ENCODE results near the gene ANKRD12.
"Not testable (repeated sequence)": the region's sequence is repeated elsewhere in the genome, so short reads cannot be mapped to it uniquely, and the experiment has no call there.

The ANKRD12 gene

GRCh38 chr18:9162663-9163062 is 26.1 kb downstream of the ANKRD12 start:
- 98 to 99% methylated on average over 4 of the region's 4 CpGs for WGBS, 2 experiments
- not testable (repeated sequence) for H3K4me3 ChIP-seq (ENCODE audit: insufficient read depth, low read depth, low read length); H3K27ac ChIP-seq (ENCODE audit: insufficient read depth, low read depth, low read length, poor library complexity, severe bottlenecking); H3K27me3 ChIP-seq (ENCODE audit: control insufficient read depth, insufficient read depth, low read length, poor library complexity, severe bottlenecking); H3K36me3 ChIP-seq (ENCODE audit: control insufficient read depth, insufficient read depth, low read length); H3K9me3 ChIP-seq (ENCODE audit: control insufficient read depth, low read length); H3K4me1 ChIP-seq (ENCODE audit: control insufficient read depth, insufficient read depth, low read length)

GRCh38 chr18:9164149-9164548 is 27.6 kb downstream of the ANKRD12 start:
- not testable (repeated sequence) for H3K4me3 ChIP-seq (ENCODE audit: insufficient read depth, low read depth, low read length)

GRCh38 chr18:9165883-9166282 is 29.3 kb downstream of the ANKRD12 start:
- H3K27me3 ChIP-seq (ENCODE audit: control insufficient read depth, insufficient read depth, low read length, poor library complexity, severe bottlenecking); H3K4me1 ChIP-seq (ENCODE audit: control insufficient read depth, insufficient read depth, low read length); H3K27ac ChIP-seq (ENCODE audit: insufficient read depth, low read depth, low read length, poor library complexity, severe bottlenecking); H3K4me3 ChIP-seq (ENCODE audit: insufficient read depth, low read depth, low read length); H3K9me3 ChIP-seq (ENCODE audit: control insufficient read depth, low read length); H3K36me3 ChIP-seq (ENCODE audit: control insufficient read depth, insufficient read depth, low read length): not testable (repeated sequence)
- 100% methylated on average over 2 of the region's 3 CpGs; no CpG with 5 or more reads in 1 of the 2 experiments for WGBS, 2 experiments

More at GRCh38 chr18:9164149-9164548, 27.6 kb downstream of the ANKRD12 start:
- H3K4me1 ChIP-seq (ENCODE audit: control insufficient read depth, insufficient read depth, low read length); H3K36me3 ChIP-seq (ENCODE audit: control insufficient read depth, insufficient read depth, low read length); H3K9me3 ChIP-seq (ENCODE audit: control insufficient read depth, low read length); H3K27me3 ChIP-seq (ENCODE audit: control insufficient read depth, insufficient read depth, low read length, poor library complexity, severe bottlenecking); H3K27ac ChIP-seq (ENCODE audit: insufficient read depth, low read depth, low read length, poor library complexity, severe bottlenecking): not testable (repeated sequence)

GRCh38 chr18:9169515-9169914 is 32.9 kb downstream of the ANKRD12 start:
- H3K4me1 ChIP-seq (ENCODE audit: control insufficient read depth, insufficient read depth, low read length); H3K27ac ChIP-seq (ENCODE audit: insufficient read depth, low read depth, low read length, poor library complexity, severe bottlenecking); H3K9me3 ChIP-seq (ENCODE audit: control insufficient read depth, low read length); H3K36me3 ChIP-seq (ENCODE audit: control insufficient read depth, insufficient read depth, low read length); H3K27me3 ChIP-seq (ENCODE audit: control insufficient read depth, insufficient read depth, low read length, poor library complexity, severe bottlenecking); H3K4me3 ChIP-seq (ENCODE audit: insufficient read depth, low read depth, low read length): not testable (repeated sequence)
- WGBS, 2 experiments = 95 to 100% methylated on average over 1 of the region's 3 CpGs

- 91 to 92% methylated on average over 2 of the region's 3 CpGs for WGBS, 2 experiments
These were observed 35.3 kb downstream of the ANKRD12 start for GRCh38 chr18:9171919-9172318.

GRCh38 chr18:9172506-9173127 is 36.0 kb downstream of the ANKRD12 start:
- no peak overlapping the region for H3K4me3 ChIP-seq (ENCODE audit: insufficient read depth, low read depth, low read length)
- H3K9me3 ChIP-seq (ENCODE audit: control insufficient read depth, low read length) = no peaks in the 10 kb centered on the region
- 84 to 93% methylated on average over 4 of the region's 4 CpGs for WGBS, 2 experiments
- H3K36me3 ChIP-seq (ENCODE audit: control insufficient read depth, insufficient read depth, low read length) = no peaks in the 10 kb centered on the region
- no peaks in the 10 kb centered on the region for H3K4me1 ChIP-seq (ENCODE audit: control insufficient read depth, insufficient read depth, low read length)
- H3K27ac ChIP-seq (ENCODE audit: insufficient read depth, low read depth, low read length, poor library complexity, severe bottlenecking) = no peak overlapping the region
- no peaks in the 10 kb centered on the region for H3K27me3 ChIP-seq (ENCODE audit: control insufficient read depth, insufficient read depth, low read length, poor library complexity, severe bottlenecking)

More at GRCh38 chr18:9171919-9172318, 35.3 kb downstream of the ANKRD12 start:
- H3K9me3 ChIP-seq (ENCODE audit: control insufficient read depth, low read length); H3K27ac ChIP-seq (ENCODE audit: insufficient read depth, low read depth, low read length, poor library complexity, severe bottlenecking); H3K4me1 ChIP-seq (ENCODE audit: control insufficient read depth, insufficient read depth, low read length); H3K4me3 ChIP-seq (ENCODE audit: insufficient read depth, low read depth, low read length); H3K36me3 ChIP-seq (ENCODE audit: control insufficient read depth, insufficient read depth, low read length); H3K27me3 ChIP-seq (ENCODE audit: control insufficient read depth, insufficient read depth, low read length, poor library complexity, severe bottlenecking): not testable (repeated sequence)

GRCh38 chr18:9173770-9174233 is 37.2 kb downstream of the ANKRD12 start:
- 92 to 97% methylated on average over 4 of the region's 6 CpGs for WGBS, 2 experiments
- no peaks in the 10 kb centered on the region for H3K27me3 ChIP-seq (ENCODE audit: control insufficient read depth, insufficient read depth, low read length, poor library complexity, severe bottlenecking)
- H3K4me1 ChIP-seq (ENCODE audit: control insufficient read depth, insufficient read depth, low read length) = no peaks in the 10 kb centered on the region
- no peaks in the 10 kb centered on the region for H3K36me3 ChIP-seq (ENCODE audit: control insufficient read depth, insufficient read depth, low read length)
- no peak overlapping the region for H3K4me3 ChIP-seq (ENCODE audit: insufficient read depth, low read depth, low read length)
- H3K9me3 ChIP-seq (ENCODE audit: control insufficient read depth, low read length) = no peaks in the 10 kb centered on the region
- no peak overlapping the region for H3K27ac ChIP-seq (ENCODE audit: insufficient read depth, low read depth, low read length, poor library complexity, severe bottlenecking)

- 92 to 98% methylated on average over 4 of the region's 4 CpGs for WGBS, 2 experiments
- Histone ChIP-seq H3K4me1 (ENCODE audit: control insufficient read depth, insufficient read depth, low read length) (no peaks in the 10 kb centered on the region), H3K9me3 (ENCODE audit: control insufficient read depth, low read length) (no peaks in the 10 kb centered on the region), H3K27me3 (ENCODE audit: control insufficient read depth, insufficient read depth, low read length, poor library complexity, severe bottlenecking) (no peaks in the 10 kb centered on the region), H3K27ac (ENCODE audit: insufficient read depth, low read depth, low read length, poor library complexity, severe bottlenecking) (no peak overlapping the region), H3K36me3 (ENCODE audit: control insufficient read depth, insufficient read depth, low read length) (no peaks in the 10 kb centered on the region), H3K4me3 (ENCODE audit: insufficient read depth, low read depth, low read length) (no peak overlapping the region)
These were observed 37.7 kb downstream of the ANKRD12 start for GRCh38 chr18:9174302-9174701.

- Histone ChIP-seq H3K4me1 (ENCODE audit: control insufficient read depth, insufficient read depth, low read length) (no peaks in the 10 kb centered on the region), H3K9me3 (ENCODE audit: control insufficient read depth, low read length) (no peaks in the 10 kb centered on the region), H3K36me3 (ENCODE audit: control insufficient read depth, insufficient read depth, low read length) (no peaks in the 10 kb centered on the region), H3K27ac (ENCODE audit: insufficient read depth, low read depth, low read length, poor library complexity, severe bottlenecking) (no peak overlapping the region), H3K4me3 (ENCODE audit: insufficient read depth, low read depth, low read length) (no peak overlapping the region), H3K27me3 (ENCODE audit: control insufficient read depth, insufficient read depth, low read length, poor library complexity, severe bottlenecking) (no peaks in the 10 kb centered on the region)
- WGBS, 2 experiments = 100% methylated on average over 1 of the region's 1 CpG
These were observed 38.5 kb downstream of the ANKRD12 start for GRCh38 chr18:9175115-9175514.

GRCh38 chr18:9177031-9177430 is 40.5 kb downstream of the ANKRD12 start:
- H3K36me3 ChIP-seq (ENCODE audit: control insufficient read depth, insufficient read depth, low read length) = no peaks in the 10 kb centered on the region
- H3K9me3 ChIP-seq (ENCODE audit: control insufficient read depth, low read length) = no peaks in the 10 kb centered on the region
- WGBS, 2 experiments = 91 to 94% methylated on average over 6 of the region's 6 CpGs
- H3K4me1 ChIP-seq (ENCODE audit: control insufficient read depth, insufficient read depth, low read length) = no peaks in the 10 kb centered on the region
- H3K4me3 ChIP-seq (ENCODE audit: insufficient read depth, low read depth, low read length) = no peak overlapping the region
- H3K27me3 ChIP-seq (ENCODE audit: control insufficient read depth, insufficient read depth, low read length, poor library complexity, severe bottlenecking) = no peaks in the 10 kb centered on the region
- H3K27ac ChIP-seq (ENCODE audit: insufficient read depth, low read depth, low read length, poor library complexity, severe bottlenecking) = no peak overlapping the region

GRCh38 chr18:9177466-9177865 is 40.9 kb downstream of the ANKRD12 start:
- Histone ChIP-seq H3K36me3 (ENCODE audit: control insufficient read depth, insufficient read depth, low read length) (no peaks in the 10 kb centered on the region), H3K9me3 (ENCODE audit: control insufficient read depth, low read length) (no peaks in the 10 kb centered on the region), H3K4me3 (ENCODE audit: insufficient read depth, low read depth, low read length) (no peak overlapping the region), H3K27ac (ENCODE audit: insufficient read depth, low read depth, low read length, poor library complexity, severe bottlenecking) (no peak overlapping the region), H3K4me1 (ENCODE audit: control insufficient read depth, insufficient read depth, low read length) (no peaks in the 10 kb centered on the region), H3K27me3 (ENCODE audit: control insufficient read depth, insufficient read depth, low read length, poor library complexity, severe bottlenecking) (no peaks in the 10 kb centered on the region)
- WGBS, 2 experiments = 90 to 92% methylated on average over 4 of the region's 4 CpGs

Measured in ectodermal cell (in vitro differentiated cells).